ENCODE results near the gene GNAO1.

DNA sequence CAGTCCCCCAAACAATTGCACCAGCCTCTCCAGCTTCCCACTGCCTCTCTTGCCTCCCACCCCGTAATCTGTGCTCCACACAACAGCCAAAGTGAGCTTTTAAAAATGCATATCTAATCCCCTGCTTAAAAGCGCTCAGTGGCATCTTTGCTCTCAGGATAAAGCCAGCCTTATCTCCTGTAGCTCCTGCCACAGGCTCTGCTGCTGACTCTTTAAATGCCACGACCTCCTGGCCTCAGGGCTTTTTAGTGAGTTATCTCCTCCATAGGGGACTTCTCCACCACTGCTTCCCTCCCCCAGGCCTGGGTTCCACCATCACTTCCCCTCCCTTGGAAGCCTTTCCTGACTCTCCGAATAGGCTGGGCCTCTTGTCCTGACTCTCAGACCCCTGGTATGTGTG, 98.6 kb downstream of the GNAO1 start:
- TF ChIP-seq CTCF (IDR thresholded peaks at IDR 0.05) (no peak), POLR2A (IDR thresholded peaks at IDR 0.05) (no peak), POLR2AphosphoS5 (IDR thresholded peaks at IDR 0.05) (no peak)
